ENCODE data around the gene TRDN. TPM values are rescaled to one million over a fixed set of nuclear protein-coding genes. Genes with fewer than 3 reads are reported as not detected.

TRDN gene
- total RNA-seq, 2 donors from 2014 or later = 0.14 TPM; not detected in 1

- ATAC-seq (ENCODE audit: insufficient number of reproducible peaks, low FRiP score, low read depth) = no peak
- Histone ChIP-seq H3K27me3 (replicated peaks; ENCODE audit: insufficient read depth) (no peaks in the 10 kb centered on the region), H3K4me1 (ENCODE audit: control insufficient read depth in 1 of 2, low read depth in 2 of 2) (no peaks in the 10 kb centered on the region), H3K36me3 (no peaks in the 10 kb centered on the region), H3K9me3 (no peaks in the 10 kb centered on the region), H3K27ac (no peak overlapping the region), H3K4me3 (no peak overlapping the region)
- TF ChIP-seq CTCF (IDR thresholded peaks at IDR 0.05) = no peak
- DNase-seq (ENCODE audit: low spot score) = no peak
Observed at GRCh38 chr6:123641497-123641896, 4.7 kb upstream of the TRDN start.

- H3K27me3 ChIP-seq (replicated peaks; ENCODE audit: insufficient read depth) = no peaks in the 10 kb centered on the region
- H3K27ac ChIP-seq = no peak overlapping the region
- no peaks in the 10 kb centered on the region for H3K36me3 ChIP-seq
- no peaks in the 10 kb centered on the region for H3K9me3 ChIP-seq
- DNase-seq (ENCODE audit: low spot score) (no peak), ATAC-seq (ENCODE audit: insufficient number of reproducible peaks, low FRiP score, low read depth) (no peak)
- H3K4me3 ChIP-seq = no peak overlapping the region
- no peak for TF ChIP-seq CTCF (IDR thresholded peaks at IDR 0.05)
- no peaks in the 10 kb centered on the region for H3K4me1 ChIP-seq (ENCODE audit: control insufficient read depth in 1 of 2, low read depth in 2 of 2)
Observed at GRCh38 chr6:123640567-123641187, 3.9 kb upstream of the TRDN start.

- H3K4me3 ChIP-seq = no peak overlapping the region
- no peak for TF ChIP-seq CTCF (IDR thresholded peaks at IDR 0.05)
- no peaks in the 10 kb centered on the region for H3K27me3 ChIP-seq (replicated peaks; ENCODE audit: insufficient read depth)
- H3K9me3 ChIP-seq = no peaks in the 10 kb centered on the region
- no peak for ATAC-seq (ENCODE audit: insufficient number of reproducible peaks, low FRiP score, low read depth)
- no peak overlapping the region for H3K27ac ChIP-seq
- H3K4me1 ChIP-seq (ENCODE audit: control insufficient read depth in 1 of 2, low read depth in 2 of 2) = no peaks in the 10 kb centered on the region
- no peaks in the 10 kb centered on the region for H3K36me3 ChIP-seq
- DNase-seq (ENCODE audit: low spot score) = no peak
Observed at GRCh38 chr6:123638865-123639264, 2.1 kb upstream of the TRDN start.

- Histone ChIP-seq H3K4me1 (ENCODE audit: control insufficient read depth in 1 of 2, low read depth in 2 of 2) (no peaks in the 10 kb centered on the region), H3K4me3 (no peak overlapping the region), H3K9me3 (no peaks in the 10 kb centered on the region), H3K27me3 (replicated peaks; ENCODE audit: insufficient read depth) (no peaks in the 10 kb centered on the region), H3K36me3 (no peaks in the 10 kb centered on the region), H3K27ac (no peak overlapping the region)
- no peak for TF ChIP-seq CTCF (IDR thresholded peaks at IDR 0.05)
- DNase-seq (ENCODE audit: low spot score) (no peak), ATAC-seq (ENCODE audit: insufficient number of reproducible peaks, low FRiP score, low read depth) (no peak)
Observed at GRCh38 chr6:123636282-123636681, 468 bp downstream of the TRDN start.

- Histone ChIP-seq H3K4me3 (no peak overlapping the region), H3K27ac (no peak overlapping the region), H3K36me3 (no peaks in the 10 kb centered on the region), H3K4me1 (ENCODE audit: control insufficient read depth in 1 of 2, low read depth in 2 of 2) (no peaks in the 10 kb centered on the region), H3K9me3 (no peaks in the 10 kb centered on the region), H3K27me3 (replicated peaks; ENCODE audit: insufficient read depth) (no peaks in the 10 kb centered on the region)
- DNase-seq (ENCODE audit: low spot score) = no peak
- TF ChIP-seq CTCF (IDR thresholded peaks at IDR 0.05) = no peak
- no peak for ATAC-seq (ENCODE audit: insufficient number of reproducible peaks, low FRiP score, low read depth)
Observed at GRCh38 chr6:123635567-123635966, 1.2 kb downstream of the TRDN start.
